K562 (cell line): ENCODE measurements around the gene SKAP1. TPM values are rescaled to one million over a fixed set of nuclear protein-coding genes. Genes with fewer than 3 reads are reported as not detected.
A peak's percentile ranks its signal among the peaks of the same experiment; 100 is the strongest.

ENCODE experiments used
- C11orf30 ChIP-seq: fragments of 450-650 bp; IDR thresholded peaks from 2 replicates; pipeline ENCODE4 v1.6.1; 2016; ENCODE audit warnings: low read depth, mild to moderate bottlenecking
- CEBPB ChIP-seq: fragments of 450-650 bp; IDR thresholded peaks from 2 replicates; pipeline ENCODE4 v1.6.1; 2016; ENCODE audit warnings: missing genetic modification characterization, missing compliant biosample characterization
- CSDE1 ChIP-seq, 2 experiments: fragments of 450-650 bp; IDR thresholded peaks; 2 replicates each; pipeline ENCODE4 v1.6.1; 2016; ENCODE audit warnings: mild to moderate bottlenecking in 1 of 2
- CUX1 ChIP-seq: fragments of 200-800 bp; sonication (Bioruptor generic); IDR thresholded peaks from 2 replicates; pipeline ENCODE4 v1.6.1; 2016; ENCODE audit warnings: missing genetic modification characterization, missing compliant biosample characterization
- EP400 ChIP-seq: fragments of 450-650 bp; IDR thresholded peaks from 2 replicates; pipeline ENCODE4 v1.6.1; 2017; ENCODE audit warnings: antibody characterized with exemption, mild to moderate bottlenecking, moderate library complexity
- MAFF ChIP-seq: IDR thresholded peaks from 2 replicates; pipeline ENCODE4 v1.6.1; 2012; ENCODE audit warnings: low read length, improper control_type of control experiment
- MYNN ChIP-seq, 2 experiments: sonication (generic); formaldehyde crosslinking in 1 of 2; IDR thresholded peaks; 2 replicates each; pipeline versions ENCODE4 v1.5.0 to v1.6.1; 2016 to 2020; ENCODE audit warnings: antibody characterized with exemption in 1 of 2, missing genetic modification reagents in 1 of 2
- SOX6 ChIP-seq: fragments of 450-650 bp; IDR thresholded peaks from 2 replicates; pipeline ENCODE4 v1.6.1; 2014; ENCODE audit warnings: mild to moderate bottlenecking
- SREBF2 ChIP-seq: sonication (generic); formaldehyde crosslinking; IDR thresholded peaks from 2 replicates; pipeline ENCODE4 v1.4.0; 2020; ENCODE audit warnings: mild to moderate bottlenecking, missing genetic modification reagents
- TFAP4 ChIP-seq: sonication (generic); formaldehyde crosslinking; IDR thresholded peaks from 2 replicates; pipeline ENCODE4 v1.8.0; 2022; ENCODE audit warnings: missing genetic modification reagents, mild to moderate bottlenecking, moderate library complexity, borderline replicate concordance
- TRIM28 ChIP-seq: fragments of 450-650 bp; IDR thresholded peaks from 2 replicates; pipeline ENCODE4 v1.6.1; 2017
- ZNF124 ChIP-seq: sonication (generic); formaldehyde crosslinking; IDR thresholded peaks from 2 replicates; pipeline ENCODE4 v1.8.1; 2022; ENCODE audit warnings: missing genetic modification reagents
- polyA plus RNA-seq, 8 experiments: library from polyadenylated mRNA; depleted of rRNA in 4 of 8; stranded (reverse) in 5 of 8; unstranded in 3 of 8; fragments of >200 nt; fragmentation: Nextera tagmentation in 2 of 8; fragmentation: Illumina TruSeq in 1 of 8; extraction: Ambion mirVana in 2 of 8; extraction: Trizol in 1 of 8; gene quantifications; 2 replicates each; pipeline versions ENCODE4 v1.2.1 to v1.2.3, GENCODE V29; 2011 to 2014; ENCODE audit warnings: inconsistent platforms in 1 of 8, missing spikeins in 1 of 8
- total RNA-seq, 7 experiments: library from RNA; depleted of rRNA in 6 of 7; stranded (reverse); fragments of >200 nt in 6 of 7; fragmentation: Illumina TruSeq in 2 of 7; extraction: Trizol in 2 of 7; gene quantifications; 2 replicates each; pipeline versions ENCODE4 v1.2.1 to v1.2.3, GENCODE V29; 2011 to 2021; ENCODE audit warnings: low replicate concordance in 1 of 7
- TF ChIP-seq, protein P1 (sequence below), 2 experiments: fragments of 450-650 bp; conservative IDR thresholded peaks; 2 replicates each; pipeline ENCODE4 v1.6.1; 2017; ENCODE audit warnings: mild to moderate bottlenecking in 2 of 2, moderate library complexity in 2 of 2
- TF ChIP-seq, protein P2 (sequence below), 2 experiments: fragments of 450-650 bp; IDR thresholded peaks; 2 replicates each; pipeline ENCODE4 v1.6.1; 2018; ENCODE audit warnings: mild to moderate bottlenecking in 2 of 2, low read depth in 1 of 2; ENCODE audit not compliant: partially characterized antibody in 2 of 2

SKAP1 gene
- total and polyA plus RNA-seq, 9 of the 15 experiments (the other 6 are each of a cell fraction or from before 2014, with no cell fraction given) = 0.06 to 0.80 (median 0.10) TPM; not detected in 4

DNA sequence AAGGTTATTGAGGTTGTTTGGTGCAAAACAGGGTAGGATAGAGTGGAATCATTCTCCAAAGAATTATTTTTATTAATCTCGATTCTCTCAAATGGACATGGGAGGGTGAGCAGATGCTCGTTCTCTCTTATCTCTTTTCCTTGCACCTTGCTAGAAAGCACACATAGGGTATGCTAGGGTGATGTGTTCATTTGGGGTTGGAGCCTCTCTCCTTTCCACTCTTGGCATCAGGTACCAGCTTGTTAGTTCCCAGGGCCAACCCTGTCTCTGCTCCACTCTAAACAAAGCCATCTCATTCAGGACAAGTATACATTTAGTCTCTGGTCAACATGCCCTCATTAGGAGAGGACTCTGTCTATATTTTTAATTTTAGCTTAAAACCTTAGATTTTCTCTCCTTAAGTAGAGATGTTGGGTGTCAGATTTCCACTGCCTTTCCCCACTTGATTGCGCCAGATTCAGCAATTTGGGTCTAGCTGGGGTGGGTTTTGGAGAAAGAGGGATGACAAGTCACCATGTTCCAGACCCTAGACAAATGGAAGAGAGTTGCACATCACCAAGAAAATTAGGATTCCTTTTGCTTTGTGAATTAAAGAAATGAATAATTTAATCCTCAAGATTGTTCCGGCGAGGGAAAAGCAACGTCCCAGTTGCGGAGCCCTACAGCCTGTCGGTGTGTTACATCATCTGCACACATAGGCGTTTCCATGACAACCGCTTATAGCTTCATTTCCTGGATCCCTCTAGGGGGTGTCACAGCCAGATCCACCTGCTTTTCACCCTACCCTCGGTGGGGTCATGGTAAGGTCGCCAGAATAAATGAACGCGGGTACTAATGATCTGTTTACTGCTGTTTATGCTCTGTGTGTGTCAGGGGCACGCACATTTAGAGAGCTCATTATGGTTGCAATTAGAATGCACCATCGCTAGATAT lies 280.9 kb downstream of the SKAP1 start (continued):
- TF ChIP-seq, protein P1, sequence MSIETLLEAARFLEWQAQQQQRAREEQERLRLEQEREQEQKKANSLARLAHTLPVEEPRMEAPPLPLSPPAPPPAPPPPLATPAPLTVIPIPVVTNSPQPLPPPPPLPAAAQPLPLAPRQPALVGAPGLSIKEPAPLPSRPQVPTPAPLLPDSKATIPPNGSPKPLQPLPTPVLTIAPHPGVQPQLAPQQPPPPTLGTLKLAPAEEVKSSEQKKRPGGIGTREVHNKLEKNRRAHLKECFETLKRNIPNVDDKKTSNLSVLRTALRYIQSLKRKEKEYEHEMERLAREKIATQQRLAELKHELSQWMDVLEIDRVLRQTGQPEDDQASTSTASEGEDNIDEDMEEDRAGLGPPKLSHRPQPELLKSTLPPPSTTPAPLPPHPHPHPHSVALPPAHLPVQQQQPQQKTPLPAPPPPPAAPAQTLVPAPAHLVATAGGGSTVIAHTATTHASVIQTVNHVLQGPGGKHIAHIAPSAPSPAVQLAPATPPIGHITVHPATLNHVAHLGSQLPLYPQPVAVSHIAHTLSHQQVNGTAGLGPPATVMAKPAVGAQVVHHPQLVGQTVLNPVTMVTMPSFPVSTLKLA (conservative IDR thresholded peaks at IDR 0.05) = 0 out of 4 replicates have a peak, but pooled peaks of 1 of the 2 experiments have one; percentile 19
- TF ChIP-seq SREBF2 (CRISPR knock-in tag) (no peak), EP400 (peak; percentile 44; the same call in 1 of the 2 replicates), ZNF124 (CRISPR knock-in tag) (no peak), CEBPB (tag) (peak; percentile 79), TFAP4 (CRISPR knock-in tag) (0 out of 2 replicates have a peak, but pooled peaks have one; percentile 25), C11orf30 (peak; percentile 12; the same call in 1 of the 2 replicates), TRIM28 (no peak), MYNN (IDR thresholded peaks at IDR 0.05) (no peak), MYNN (CRISPR knock-in tag; IDR thresholded peaks at IDR 0.05) (no peak), MAFF (no peak), CSDE1 (IDR thresholded peaks at IDR 0.05) (peak in 1 of 2 experiments; percentile 93; a peak in 2 of 4 replicates), SOX6 (peak; percentile 20; the same call in 1 of the 2 replicates), CUX1 (CRISPR knock-in tag) (no peak)
- TF ChIP-seq, protein P2, sequence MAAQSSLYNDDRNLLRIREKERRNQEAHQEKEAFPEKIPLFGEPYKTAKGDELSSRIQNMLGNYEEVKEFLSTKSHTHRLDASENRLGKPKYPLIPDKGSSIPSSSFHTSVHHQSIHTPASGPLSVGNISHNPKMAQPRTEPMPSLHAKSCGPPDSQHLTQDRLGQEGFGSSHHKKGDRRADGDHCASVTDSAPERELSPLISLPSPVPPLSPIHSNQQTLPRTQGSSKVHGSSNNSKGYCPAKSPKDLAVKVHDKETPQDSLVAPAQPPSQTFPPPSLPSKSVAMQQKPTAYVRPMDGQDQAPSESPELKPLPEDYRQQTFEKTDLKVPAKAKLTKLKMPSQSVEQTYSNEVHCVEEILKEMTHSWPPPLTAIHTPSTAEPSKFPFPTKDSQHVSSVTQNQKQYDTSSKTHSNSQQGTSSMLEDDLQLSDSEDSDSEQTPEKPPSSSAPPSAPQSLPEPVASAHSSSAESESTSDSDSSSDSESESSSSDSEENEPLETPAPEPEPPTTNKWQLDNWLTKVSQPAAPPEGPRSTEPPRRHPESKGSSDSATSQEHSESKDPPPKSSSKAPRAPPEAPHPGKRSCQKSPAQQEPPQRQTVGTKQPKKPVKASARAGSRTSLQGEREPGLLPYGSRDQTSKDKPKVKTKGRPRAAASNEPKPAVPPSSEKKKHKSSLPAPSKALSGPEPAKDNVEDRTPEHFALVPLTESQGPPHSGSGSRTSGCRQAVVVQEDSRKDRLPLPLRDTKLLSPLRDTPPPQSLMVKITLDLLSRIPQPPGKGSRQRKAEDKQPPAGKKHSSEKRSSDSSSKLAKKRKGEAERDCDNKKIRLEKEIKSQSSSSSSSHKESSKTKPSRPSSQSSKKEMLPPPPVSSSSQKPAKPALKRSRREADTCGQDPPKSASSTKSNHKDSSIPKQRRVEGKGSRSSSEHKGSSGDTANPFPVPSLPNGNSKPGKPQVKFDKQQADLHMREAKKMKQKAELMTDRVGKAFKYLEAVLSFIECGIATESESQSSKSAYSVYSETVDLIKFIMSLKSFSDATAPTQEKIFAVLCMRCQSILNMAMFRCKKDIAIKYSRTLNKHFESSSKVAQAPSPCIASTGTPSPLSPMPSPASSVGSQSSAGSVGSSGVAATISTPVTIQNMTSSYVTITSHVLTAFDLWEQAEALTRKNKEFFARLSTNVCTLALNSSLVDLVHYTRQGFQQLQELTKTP (IDR thresholded peaks at IDR 0.05; ENCODE audit: low read depth in 1 of 2, partially characterized antibody in 2 of 2) = peak in 1 of 2 experiments; percentile 40
